GM23248 (cell line): Measurements from ENCODE around the gene USP48. TPM values are rescaled to one million over a fixed set of nuclear protein-coding genes. Genes with fewer than 3 reads are reported as not detected.

Source experiments
- DNase-seq: peaks from one replicate; pipeline ENCODE4 v3.0.0-alpha.2; 2015
- H2AFZ ChIP-seq: fragments of 200-600 bp; sonication (generic); 2 replicates; pipeline ENCODE4 v1.6.1; 2016; ENCODE audit warnings: antibody characterized with exemption
- H3F3A ChIP-seq: fragments of 200-600 bp; sonication (generic); 2 replicates; pipeline ENCODE4 v1.6.1; 2016; ENCODE audit warnings: mild to moderate bottlenecking, antibody characterized with exemption, mixed run types; ENCODE audit not compliant: insufficient read depth
- H3K27ac ChIP-seq: fragments of 200-600 bp; sonication (generic); 2 replicates; pipeline ENCODE4 v1.5.1; 2016; ENCODE audit warnings: mild to moderate bottlenecking
- H3K27me3 ChIP-seq: fragments of 200-600 bp; sonication (generic); replicated peaks from 2 replicates; pipeline ENCODE4 v1.6.1; 2016; ENCODE audit warnings: mild to moderate bottlenecking; ENCODE audit not compliant: insufficient read depth
- H3K36me3 ChIP-seq: fragments of 200-600 bp; sonication (generic); 2 replicates; pipeline ENCODE4 v1.6.1; 2016; ENCODE audit warnings: low read depth, mild to moderate bottlenecking
- H3K4me1 ChIP-seq: fragments of 200-600 bp; sonication (generic); 2 replicates; pipeline ENCODE4 v1.6.1; 2016; ENCODE audit warnings: mild to moderate bottlenecking; ENCODE audit not compliant: insufficient read depth
- H3K4me2 ChIP-seq: fragments of 200-600 bp; sonication (generic); one replicate; pipeline ENCODE4 v1.6.1; 2016; ENCODE audit warnings: mild to moderate bottlenecking; ENCODE audit not compliant: unreplicated experiment
- H3K4me3 ChIP-seq: fragments of 200-600 bp; sonication (generic); 2 replicates; pipeline ENCODE4 v1.5.1; 2016; ENCODE audit warnings: mild to moderate bottlenecking
- H3K79me2 ChIP-seq: fragments of 200-600 bp; sonication (generic); 2 replicates; pipeline ENCODE4 v1.6.1; 2016; ENCODE audit warnings: mild to moderate bottlenecking; ENCODE audit not compliant: insufficient read depth
- H3K9ac ChIP-seq: fragments of 200-600 bp; sonication (generic); 2 replicates; pipeline ENCODE4 v1.6.1; 2016; ENCODE audit warnings: mild to moderate bottlenecking
- H3K9me2 ChIP-seq: fragments of 200-600 bp; sonication (generic); 2 replicates; pipeline ENCODE4 v1.6.1; 2016; ENCODE audit warnings: mixed run types, mild to moderate bottlenecking, moderate library complexity; ENCODE audit not compliant: insufficient read depth
- H3K9me3 ChIP-seq: fragments of 200-600 bp; sonication (generic); one replicate; pipeline ENCODE4 v1.6.1; 2017; ENCODE audit warnings: low read depth
- H4K20me1 ChIP-seq: fragments of 200-600 bp; sonication (generic); 2 replicates; pipeline ENCODE4 v1.6.0; 2016; ENCODE audit not compliant: insufficient read depth
- EZH2 ChIP-seq: fragments of 200-600 bp; sonication (generic); IDR thresholded peaks from 2 replicates; pipeline ENCODE4 v1.6.1; 2018; ENCODE audit warnings: antibody characterized with exemption, mild to moderate bottlenecking; ENCODE audit not compliant: insufficient read depth, poor library complexity, severe bottlenecking
- EZH2phosphoT487 ChIP-seq: fragments of 200-600 bp; sonication (generic); IDR thresholded peaks from 2 replicates; pipeline ENCODE4 v1.6.1; 2018; ENCODE audit warnings: antibody characterized with exemption, moderate library complexity, mild to moderate bottlenecking, low read depth; ENCODE audit not compliant: insufficient read depth
- WGBS, 2 experiments: methylation state at CpG; one replicate each; pipeline ENCODE4 v1.1.6; 2015 to 2017; ENCODE audit warnings: low lambda C conversion rate in 2 of 2, low coverage in 1 of 2; ENCODE audit errors: missing lambda C conversion rate in 2 of 2; 5-methylcytosine and 5-hydroxymethylcytosine counted together
- in situ Hi-C: fragments of 300-500 bp; cut with MboI; formaldehyde crosslinking; loops from 2 replicates; pipeline ENCODE4 v1.15.0; 2020
- polyA plus RNA-seq: library from polyadenylated mRNA; unstranded; fragments of >200 nt; fragmentation: Nextera tagmentation; extraction: Ambion mirVana; gene quantifications from 2 replicates; pipeline ENCODE4 v1.2.1, GENCODE V29; 2016
- total RNA-seq: library from RNA; depleted of rRNA; stranded (reverse); fragments of >200 nt; shearing (Covaris generic); gene quantifications from 2 replicates; pipeline ENCODE4 v1.2.3, GENCODE V29; 2014

Gene USP48
- total and polyA plus RNA-seq, 2 experiments from 2014 or later = 34.3 to 60.4 TPM

DNA sequence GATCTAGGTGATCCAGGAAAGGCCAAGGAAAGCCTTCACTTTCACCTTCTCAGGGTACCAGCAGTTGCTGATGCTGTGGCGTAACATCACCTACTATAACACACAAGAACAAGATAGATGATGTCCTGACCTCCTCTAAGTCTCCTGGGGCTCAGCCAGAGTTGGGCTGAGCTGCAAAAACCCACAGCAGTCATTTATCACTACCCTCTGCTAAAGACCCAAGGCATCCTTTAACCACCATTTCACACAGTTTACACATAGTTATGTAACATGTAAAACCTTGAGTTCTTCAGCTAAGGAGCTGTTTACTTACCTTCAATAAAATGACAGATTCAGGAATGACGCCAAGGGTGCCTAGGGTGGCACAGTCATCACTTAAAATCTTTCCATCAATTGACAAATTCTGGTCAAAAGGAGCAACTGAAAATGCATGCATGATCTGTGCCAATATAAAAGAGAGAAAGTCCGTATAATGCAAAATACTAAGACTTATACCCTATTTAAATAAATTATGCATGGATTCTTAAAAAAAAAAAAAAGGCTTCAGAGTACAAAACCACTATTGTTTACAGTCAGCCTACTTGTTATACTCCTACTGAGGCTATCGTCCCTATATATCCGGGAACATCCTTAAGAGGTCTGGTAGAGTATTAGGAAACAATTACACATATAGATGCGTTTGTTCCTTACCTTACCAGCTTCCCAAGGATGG is 93.1 kb downstream of the USP48 start:
- no peaks in the 10 kb centered on the region for H3K9me3 ChIP-seq
- in situ Hi-C loops = no loop called here
- H3K4me3 ChIP-seq = no peak overlapping the region
- H4K20me1 ChIP-seq = no peaks in the 10 kb centered on the region
- peaks cover 74% of the 10 kb centered on the region for H3K36me3 ChIP-seq
- no peak overlapping the region for H3K4me2 ChIP-seq
- no peaks in the 10 kb centered on the region for H3K79me2 ChIP-seq
- H3K27me3 ChIP-seq = no peaks in the 10 kb centered on the region
- no peak overlapping the region for H2AFZ ChIP-seq
- H3K9me2 ChIP-seq = no peaks in the 10 kb centered on the region
- TF ChIP-seq EZH2 (no peak), EZH2phosphoT487 (no peak)
- no peaks in the 10 kb centered on the region; the same call in 1 of the 2 replicates for H3K4me1 ChIP-seq
- H3K9ac ChIP-seq = no peak overlapping the region
- no peak overlapping the region for H3K27ac ChIP-seq
- 92 to 93% methylated on average over 6 of the region's 6 CpGs for WGBS, 2 experiments
- DNase-seq = no peak
- no peaks in the 10 kb centered on the region for H3F3A ChIP-seq

DNA sequence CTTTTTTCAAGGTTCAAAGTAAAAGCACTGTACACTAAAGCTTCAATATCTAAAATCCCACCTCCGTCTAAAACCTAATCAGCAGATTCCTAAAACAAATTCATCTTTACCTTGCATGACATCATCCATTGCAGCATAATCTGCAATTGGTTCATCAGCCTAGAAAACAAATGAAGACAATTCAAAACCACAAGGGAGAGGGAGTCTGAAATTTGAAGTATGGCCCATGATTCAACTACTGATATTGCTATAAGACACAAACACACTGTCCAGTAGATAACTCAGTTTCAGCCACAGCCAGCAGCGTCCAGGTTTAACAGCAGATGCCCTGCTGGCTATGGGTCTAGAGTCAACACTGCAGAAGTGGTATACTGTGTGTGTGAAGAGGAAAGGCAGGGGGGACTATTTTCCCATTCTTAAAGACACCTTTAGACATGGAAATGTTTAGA is 95.8 kb downstream of the USP48 start:
- in situ Hi-C loops = no loop called here
- peaks cover 64% of the 10 kb centered on the region for H3K36me3 ChIP-seq

GRCh38 chr1:21685946-21686678 is 96.8 kb downstream of the USP48 start:
- 95% methylated on average over 4 of the region's 4 CpGs for WGBS, 2 experiments
- TF ChIP-seq EZH2phosphoT487 = no peak
- no peak overlapping the region for H3K9ac ChIP-seq
- no peaks in the 10 kb centered on the region for H3K9me3 ChIP-seq
- H4K20me1 ChIP-seq = no peaks in the 10 kb centered on the region
- in situ Hi-C loops = no loop called here
- no peaks in the 10 kb centered on the region for H3K79me2 ChIP-seq
- DNase-seq = no peak
- no peak overlapping the region for H2AFZ ChIP-seq
- peaks cover 54% of the 10 kb centered on the region for H3K36me3 ChIP-seq
- H3K4me3 ChIP-seq = no peak overlapping the region
- H3K4me2 ChIP-seq = no peak overlapping the region
- H3K4me1 ChIP-seq = peaks cover 5% of the 10 kb centered on the region
- peaks cover 10% of the 10 kb centered on the region for H3F3A ChIP-seq
- H3K27me3 ChIP-seq = no peaks in the 10 kb centered on the region
- H3K27ac ChIP-seq = no peak overlapping the region
- H3K9me2 ChIP-seq = no peaks in the 10 kb centered on the region

More for the DNA sequence above, 95.8 kb downstream of the USP48 start:
- Histone ChIP-seq H3K9me2 (no peaks in the 10 kb centered on the region), H3K4me3 (no peak overlapping the region), H3K27ac (no peak overlapping the region), H3K27me3 (no peaks in the 10 kb centered on the region), H3K4me2 (no peak overlapping the region), H3K9me3 (no peaks in the 10 kb centered on the region), H3K9ac (no peak overlapping the region), H4K20me1 (no peaks in the 10 kb centered on the region), H3K4me1 (no peaks in the 10 kb centered on the region), H2AFZ (no peak overlapping the region), H3K79me2 (no peaks in the 10 kb centered on the region), H3F3A (peaks cover under 1% of the 10 kb centered on the region; the same call in 1 of the 2 replicates)
- DNase-seq = no peak
- TF ChIP-seq EZH2 (no peak), EZH2phosphoT487 (no peak)
- WGBS, 2 experiments = 96 to 98% methylated on average over 2 of the region's 2 CpGs

DNA sequence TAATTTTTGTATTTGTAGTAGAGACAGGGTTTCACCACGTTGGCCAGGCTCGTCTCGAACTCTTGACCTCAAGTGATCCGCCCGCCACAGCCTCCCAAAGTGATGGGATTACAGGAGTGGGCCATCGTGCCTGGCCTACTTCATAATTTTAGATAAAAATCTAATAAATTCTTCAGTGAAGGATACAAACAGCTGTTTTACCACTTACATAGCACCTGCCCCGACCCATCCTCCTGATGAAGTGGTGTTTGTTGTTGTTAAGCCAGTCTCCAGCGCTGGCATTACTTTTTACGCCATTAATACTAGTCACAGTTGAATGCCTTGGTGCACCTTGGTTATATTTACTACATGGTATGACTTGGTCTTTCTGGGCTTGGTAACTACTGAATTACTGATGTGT is 101.5 kb downstream of the USP48 start:
- no peaks in the 10 kb centered on the region for H3K9me3 ChIP-seq
- peaks cover 40% of the 10 kb centered on the region for H3K36me3 ChIP-seq
- WGBS, 2 experiments = 85% methylated on average over 9 of the region's 9 CpGs
- no peaks in the 10 kb centered on the region for H3K9me2 ChIP-seq
- H3K4me1 ChIP-seq = peaks cover 11% of the 10 kb centered on the region
- no peak overlapping the region for H3K9ac ChIP-seq
- in situ Hi-C loops = no loop called here
- H3F3A ChIP-seq = peaks cover 17% of the 10 kb centered on the region
- no peak for DNase-seq
- peak overlapping the region; percentile 41 for H3K4me2 ChIP-seq
- no peaks in the 10 kb centered on the region for H4K20me1 ChIP-seq
- H3K4me3 ChIP-seq = no peak overlapping the region
- no peaks in the 10 kb centered on the region for H3K79me2 ChIP-seq
- no peak overlapping the region for H2AFZ ChIP-seq
- H3K27ac ChIP-seq = peak overlapping the region; percentile 25; the same call in 1 of the 2 replicates
- TF ChIP-seq EZH2phosphoT487 = no peak
- TF ChIP-seq EZH2 = no peak
- H3K27me3 ChIP-seq = no peaks in the 10 kb centered on the region
